ENCODE data around the gene ZBTB20.

Gene ZBTB20

GRCh38 chr3:114872050-114872449 lies 275.0 kb downstream of the ZBTB20 start:
- DNase-seq (ENCODE audit: low spot score) = no peak

GRCh38 chr3:114867835-114868503 lies 279.1 kb downstream of the ZBTB20 start:
- no peak for DNase-seq (ENCODE audit: low spot score)

GRCh38 chr3:114867359-114867758 lies 279.7 kb downstream of the ZBTB20 start:
- no peak for DNase-seq (ENCODE audit: low spot score)

- DNase-seq (ENCODE audit: low spot score) = no peak
Observed at GRCh38 chr3:114866430-114866829, 280.7 kb downstream of the ZBTB20 start.

- DNase-seq (ENCODE audit: low spot score) = no peak
Observed at GRCh38 chr3:114864970-114865369, 282.1 kb downstream of the ZBTB20 start.

GRCh38 chr3:114863848-114864247 lies 283.2 kb downstream of the ZBTB20 start:
- DNase-seq (ENCODE audit: low spot score) = no peak

- DNase-seq (ENCODE audit: low spot score) = no peak
Observed at GRCh38 chr3:114861666-114862065, 285.4 kb downstream of the ZBTB20 start.

GRCh38 chr3:114860531-114860930 lies 286.6 kb downstream of the ZBTB20 start:
- DNase-seq (ENCODE audit: low spot score) = no peak

GRCh38 chr3:114858329-114858728 lies 288.8 kb downstream of the ZBTB20 start:
- DNase-seq (ENCODE audit: low spot score) = no peak

- DNase-seq (ENCODE audit: low spot score) = no peak
Observed at GRCh38 chr3:114857299-114857701, 289.8 kb downstream of the ZBTB20 start.

- no peak for DNase-seq (ENCODE audit: low spot score)
Observed at GRCh38 chr3:114856835-114857234, 290.3 kb downstream of the ZBTB20 start.

GRCh38 chr3:114855839-114856238 lies 291.2 kb downstream of the ZBTB20 start:
- no peak for DNase-seq (ENCODE audit: low spot score)

GRCh38 chr3:114852966-114853365 lies 294.1 kb downstream of the ZBTB20 start:
- DNase-seq (ENCODE audit: low spot score) = no peak

- no peak for DNase-seq (ENCODE audit: low spot score)
Observed at GRCh38 chr3:114850898-114851297, 296.2 kb downstream of the ZBTB20 start.

GRCh38 chr3:114848643-114849350 lies 298.3 kb downstream of the ZBTB20 start:
- DNase-seq (ENCODE audit: low spot score) = no peak

GRCh38 chr3:114848082-114848481 lies 299.0 kb downstream of the ZBTB20 start:
- DNase-seq (ENCODE audit: low spot score) = no peak

- DNase-seq (ENCODE audit: low spot score) = no peak
Observed at GRCh38 chr3:114847564-114847963, 299.5 kb downstream of the ZBTB20 start.

GRCh38 chr3:114846779-114847178 lies 300.3 kb downstream of the ZBTB20 start:
- DNase-seq (ENCODE audit: low spot score) = peak; percentile 7

- DNase-seq (ENCODE audit: low spot score) = no peak
Observed at GRCh38 chr3:114846252-114846651, 300.8 kb downstream of the ZBTB20 start.

GRCh38 chr3:114841515-114841914 lies 305.6 kb downstream of the ZBTB20 start:
- DNase-seq (ENCODE audit: low spot score) = no peak

GRCh38 chr3:114839476-114839875 lies 307.6 kb downstream of the ZBTB20 start:
- no peak for DNase-seq (ENCODE audit: low spot score)

- DNase-seq (ENCODE audit: low spot score) = no peak
Observed at GRCh38 chr3:114838025-114838424, 309.1 kb downstream of the ZBTB20 start.

- no peak for DNase-seq (ENCODE audit: low spot score)
Observed at GRCh38 chr3:114834175-114834940, 312.7 kb downstream of the ZBTB20 start.

Data from AG08395 (cell line).